HUES6 (cell line): ENCODE data around the gene GLIS1.

ENCODE experiments used
- H3K27ac ChIP-seq: 2 replicates; pipeline ENCODE4 v1.7.0; 2013; ENCODE audit warnings: low read depth, mild to moderate bottlenecking, low read length, inconsistent platforms
- H3K27me3 ChIP-seq: 2 replicates; pipeline ENCODE4 v1.6.1; 2013; ENCODE audit warnings: low read length; ENCODE audit not compliant: control insufficient read depth, insufficient read depth
- H3K36me3 ChIP-seq: 2 replicates; pipeline ENCODE4 v1.6.1; 2013; ENCODE audit warnings: low read length; ENCODE audit not compliant: control insufficient read depth, insufficient read depth
- H3K4me1 ChIP-seq: 2 replicates; pipeline ENCODE4 v1.6.1; 2013; ENCODE audit warnings: low read length; ENCODE audit not compliant: control insufficient read depth, insufficient read depth
- H3K4me3 ChIP-seq: 2 replicates; pipeline ENCODE4 v1.5.1; 2013; ENCODE audit warnings: low read depth, low read length
- H3K9ac ChIP-seq: one replicate; pipeline ENCODE4 v1.6.1; 2013; ENCODE audit warnings: mild to moderate bottlenecking, low read length
- H3K9me3 ChIP-seq: 2 replicates; pipeline ENCODE4 v1.6.1; 2013; ENCODE audit warnings: low read depth, low read length; ENCODE audit not compliant: control insufficient read depth, insufficient read depth

GLIS1 gene

GRCh38 chr1:53590104-53590503 lies 148.9 kb downstream of the GLIS1 start:
- no peaks in the 10 kb centered on the region for H3K9me3 ChIP-seq
- H3K4me1 ChIP-seq = peaks cover 19% of the 10 kb centered on the region; the same call in 1 of the 2 replicates
- H3K9ac ChIP-seq = no peak overlapping the region
- H3K27me3 ChIP-seq = peaks cover 13% of the 10 kb centered on the region
- H3K27ac ChIP-seq = no peak overlapping the region
- H3K4me3 ChIP-seq = no peak overlapping the region
- no peaks in the 10 kb centered on the region for H3K36me3 ChIP-seq

- H3K9me3 ChIP-seq = no peaks in the 10 kb centered on the region
- H3K9ac ChIP-seq = no peak overlapping the region
- H3K4me1 ChIP-seq = peaks cover 19% of the 10 kb centered on the region; the same call in 1 of the 2 replicates
- H3K27ac ChIP-seq = no peak overlapping the region
- H3K36me3 ChIP-seq = no peaks in the 10 kb centered on the region
- H3K27me3 ChIP-seq = peaks cover 13% of the 10 kb centered on the region
- no peak overlapping the region for H3K4me3 ChIP-seq
Observed at GRCh38 chr1:53589043-53589887, 149.7 kb downstream of the GLIS1 start.

- peaks cover 9% of the 10 kb centered on the region; the same call in 1 of the 2 replicates for H3K27me3 ChIP-seq
- H3K9me3 ChIP-seq = no peaks in the 10 kb centered on the region
- no peaks in the 10 kb centered on the region for H3K36me3 ChIP-seq
- no peak overlapping the region for H3K27ac ChIP-seq
- H3K4me3 ChIP-seq = no peak overlapping the region
- peaks cover 19% of the 10 kb centered on the region; the same call in 1 of the 2 replicates for H3K4me1 ChIP-seq
- H3K9ac ChIP-seq = no peak overlapping the region
Observed at GRCh38 chr1:53588053-53588779, 150.7 kb downstream of the GLIS1 start.

- Histone ChIP-seq H3K36me3 (no peaks in the 10 kb centered on the region), H3K4me3 (no peak overlapping the region), H3K4me1 (peaks cover 19% of the 10 kb centered on the region; the same call in 1 of the 2 replicates), H3K27me3 (peaks cover 9% of the 10 kb centered on the region; the same call in 1 of the 2 replicates), H3K27ac (no peak overlapping the region), H3K9me3 (no peaks in the 10 kb centered on the region), H3K9ac (no peak overlapping the region)
Observed at GRCh38 chr1:53587252-53587988, 151.5 kb downstream of the GLIS1 start.

GRCh38 chr1:53586765-53587164 lies 152.2 kb downstream of the GLIS1 start:
- H3K36me3 ChIP-seq = no peaks in the 10 kb centered on the region
- H3K27me3 ChIP-seq = peaks cover 9% of the 10 kb centered on the region; the same call in 1 of the 2 replicates
- peaks cover 24% of the 10 kb centered on the region; the same call in 1 of the 2 replicates for H3K4me1 ChIP-seq
- no peak overlapping the region for H3K4me3 ChIP-seq
- no peak overlapping the region for H3K27ac ChIP-seq
- no peak overlapping the region for H3K9ac ChIP-seq
- H3K9me3 ChIP-seq = no peaks in the 10 kb centered on the region

- H3K9me3 ChIP-seq = no peaks in the 10 kb centered on the region
- no peak overlapping the region for H3K4me3 ChIP-seq
- H3K27me3 ChIP-seq = peaks cover 9% of the 10 kb centered on the region; the same call in 1 of the 2 replicates
- no peak overlapping the region for H3K9ac ChIP-seq
- H3K27ac ChIP-seq = no peak overlapping the region
- peaks cover 21% of the 10 kb centered on the region; the same call in 1 of the 2 replicates for H3K4me1 ChIP-seq
- no peaks in the 10 kb centered on the region for H3K36me3 ChIP-seq
Observed at GRCh38 chr1:53585565-53585964, 153.4 kb downstream of the GLIS1 start.

GRCh38 chr1:53585129-53585528 lies 153.8 kb downstream of the GLIS1 start:
- H3K27ac ChIP-seq = no peak overlapping the region

GRCh38 chr1:53584777-53585107 lies 154.2 kb downstream of the GLIS1 start:
- no peak overlapping the region for H3K9ac ChIP-seq
- H3K36me3 ChIP-seq = no peaks in the 10 kb centered on the region
- H3K27me3 ChIP-seq = peaks cover 9% of the 10 kb centered on the region; the same call in 1 of the 2 replicates
- H3K9me3 ChIP-seq = no peaks in the 10 kb centered on the region
- no peak overlapping the region for H3K27ac ChIP-seq
- H3K4me3 ChIP-seq = no peak overlapping the region
- H3K4me1 ChIP-seq = peaks cover 17% of the 10 kb centered on the region; the same call in 1 of the 2 replicates

More at GRCh38 chr1:53585129-53585528, 153.8 kb downstream of the GLIS1 start:
- H3K9ac ChIP-seq = no peak overlapping the region
- H3K27me3 ChIP-seq = peaks cover 9% of the 10 kb centered on the region; the same call in 1 of the 2 replicates
- no peaks in the 10 kb centered on the region for H3K36me3 ChIP-seq
- H3K9me3 ChIP-seq = no peaks in the 10 kb centered on the region
- no peak overlapping the region for H3K4me3 ChIP-seq
- peaks cover 17% of the 10 kb centered on the region; the same call in 1 of the 2 replicates for H3K4me1 ChIP-seq

- H3K27ac ChIP-seq = no peak overlapping the region
- peaks cover 9% of the 10 kb centered on the region; the same call in 1 of the 2 replicates for H3K27me3 ChIP-seq
- H3K4me3 ChIP-seq = no peak overlapping the region
- H3K4me1 ChIP-seq = peaks cover 17% of the 10 kb centered on the region; the same call in 1 of the 2 replicates
- H3K9ac ChIP-seq = no peak overlapping the region
- no peaks in the 10 kb centered on the region for H3K36me3 ChIP-seq
- H3K9me3 ChIP-seq = no peaks in the 10 kb centered on the region
Observed at GRCh38 chr1:53583868-53584776, 154.8 kb downstream of the GLIS1 start.
